Osteocyte (in vitro differentiated cells): ENCODE data around the gene ZNF239. TPM values are rescaled to one million over a fixed set of nuclear protein-coding genes. Genes with fewer than 3 reads are reported as not detected.
A peak's percentile ranks its signal among the peaks of the same experiment; 100 is the strongest.

Experiments
- DNase-seq: peaks from one replicate; pipeline ENCODE4 v3.0.0; 2021; ENCODE audit warnings: mixed read lengths; ENCODE audit not compliant: unreplicated experiment; ENCODE audit errors: extremely low spot score
- H3K27ac Mint-ChIP-seq: one replicate; pipeline ENCODE4 v1.8.0; 2021; ENCODE audit warnings: mild to moderate bottlenecking, mixed read lengths; ENCODE audit not compliant: unreplicated experiment
- H3K27me3 Mint-ChIP-seq: one replicate; pipeline ENCODE4 v1.8.0; 2021; ENCODE audit warnings: mixed read lengths; ENCODE audit not compliant: unreplicated experiment
- H3K36me3 Mint-ChIP-seq: one replicate; pipeline ENCODE4 v1.8.0; 2021; ENCODE audit warnings: mixed read lengths; ENCODE audit not compliant: unreplicated experiment
- H3K4me1 Mint-ChIP-seq: one replicate; pipeline ENCODE4 v1.8.0; 2021; ENCODE audit warnings: mixed read lengths; ENCODE audit not compliant: unreplicated experiment
- H3K4me3 Mint-ChIP-seq: one replicate; pipeline ENCODE4 v1.8.0; 2021; ENCODE audit warnings: mild to moderate bottlenecking, moderate library complexity, mixed read lengths; ENCODE audit not compliant: unreplicated experiment
- H3K9me3 Mint-ChIP-seq: one replicate; pipeline ENCODE4 v1.8.0; 2021; ENCODE audit warnings: mixed read lengths; ENCODE audit not compliant: unreplicated experiment
- total RNA-seq: library from RNA; stranded (reverse); gene quantifications from 2 replicates; pipeline ENCODE4 v1.2.1, GENCODE V29; 2021
- TF ChIP-seq, protein P1 (sequence below): fragments of 200-600 bp; sonication (generic); IDR thresholded peaks from 2 replicates; pipeline ENCODE4 v1.5.0; 2021; ENCODE audit warnings: antibody characterized with exemption, mild to moderate bottlenecking, moderate library complexity

The ZNF239 gene
- total RNA-seq, 1 donor from 2014 or later, result 3.7 TPM

DNA sequence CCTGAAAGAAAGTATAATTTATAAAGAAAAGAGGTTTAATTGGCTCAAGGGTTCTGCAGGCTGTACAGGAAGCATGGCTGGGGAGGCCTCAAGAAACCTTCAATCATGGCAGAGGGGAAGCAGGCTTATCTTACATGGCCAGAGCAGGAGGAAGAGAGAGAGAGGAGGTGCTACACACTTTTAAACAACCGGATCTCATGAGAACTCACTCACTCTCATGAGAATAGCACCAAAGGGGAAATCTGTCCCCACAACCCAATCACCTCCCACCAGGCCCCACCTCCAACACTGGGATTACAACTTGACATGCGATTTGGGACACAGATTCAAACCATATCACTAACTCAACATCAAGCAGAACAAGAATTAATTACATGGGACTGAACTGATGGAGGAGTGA, 24.9 kb upstream of the ZNF239 start:
- no peak overlapping the region for H3K4me3 Mint-ChIP-seq
- H3K27ac Mint-ChIP-seq, result no peak overlapping the region
- H3K36me3 Mint-ChIP-seq, result no peaks in the 10 kb centered on the region
- no peak for DNase-seq
- peaks cover 21% of the 10 kb centered on the region for H3K4me1 Mint-ChIP-seq
- TF ChIP-seq, protein P1, sequence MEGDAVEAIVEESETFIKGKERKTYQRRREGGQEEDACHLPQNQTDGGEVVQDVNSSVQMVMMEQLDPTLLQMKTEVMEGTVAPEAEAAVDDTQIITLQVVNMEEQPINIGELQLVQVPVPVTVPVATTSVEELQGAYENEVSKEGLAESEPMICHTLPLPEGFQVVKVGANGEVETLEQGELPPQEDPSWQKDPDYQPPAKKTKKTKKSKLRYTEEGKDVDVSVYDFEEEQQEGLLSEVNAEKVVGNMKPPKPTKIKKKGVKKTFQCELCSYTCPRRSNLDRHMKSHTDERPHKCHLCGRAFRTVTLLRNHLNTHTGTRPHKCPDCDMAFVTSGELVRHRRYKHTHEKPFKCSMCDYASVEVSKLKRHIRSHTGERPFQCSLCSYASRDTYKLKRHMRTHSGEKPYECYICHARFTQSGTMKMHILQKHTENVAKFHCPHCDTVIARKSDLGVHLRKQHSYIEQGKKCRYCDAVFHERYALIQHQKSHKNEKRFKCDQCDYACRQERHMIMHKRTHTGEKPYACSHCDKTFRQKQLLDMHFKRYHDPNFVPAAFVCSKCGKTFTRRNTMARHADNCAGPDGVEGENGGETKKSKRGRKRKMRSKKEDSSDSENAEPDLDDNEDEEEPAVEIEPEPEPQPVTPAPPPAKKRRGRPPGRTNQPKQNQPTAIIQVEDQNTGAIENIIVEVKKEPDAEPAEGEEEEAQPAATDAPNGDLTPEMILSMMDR, result no peak
- peaks cover 8% of the 10 kb centered on the region for H3K27me3 Mint-ChIP-seq
- H3K9me3 Mint-ChIP-seq, result no peaks in the 10 kb centered on the region

DNA sequence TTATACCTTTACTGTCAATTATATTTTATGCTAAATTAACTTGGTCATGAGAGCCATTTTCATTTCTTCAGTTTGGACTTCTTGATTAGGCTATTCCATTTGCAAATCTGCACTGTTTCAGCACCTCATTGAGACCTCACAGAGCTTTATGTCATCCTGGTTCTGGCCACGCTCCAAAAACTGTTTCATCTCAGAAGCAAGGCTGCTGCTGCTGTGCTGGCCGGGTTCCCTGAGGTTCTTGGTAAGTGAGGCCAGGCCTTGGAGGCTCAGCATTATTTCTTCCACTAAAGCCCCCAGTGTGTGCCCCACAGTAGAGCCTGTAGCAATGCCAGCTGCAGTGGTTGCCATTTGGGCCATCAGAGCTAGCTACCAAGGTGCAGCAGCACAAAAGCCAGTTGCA, 24.0 kb upstream of the ZNF239 start:
- peaks cover 21% of the 10 kb centered on the region for H3K4me1 Mint-ChIP-seq
- H3K27ac Mint-ChIP-seq, result no peak overlapping the region
- no peaks in the 10 kb centered on the region for H3K36me3 Mint-ChIP-seq
- DNase-seq, result peak; percentile 57
- H3K4me3 Mint-ChIP-seq, result no peak overlapping the region
- no peaks in the 10 kb centered on the region for H3K9me3 Mint-ChIP-seq
- peaks cover 3% of the 10 kb centered on the region for H3K27me3 Mint-ChIP-seq
- TF ChIP-seq, protein P1, result no peak

DNA sequence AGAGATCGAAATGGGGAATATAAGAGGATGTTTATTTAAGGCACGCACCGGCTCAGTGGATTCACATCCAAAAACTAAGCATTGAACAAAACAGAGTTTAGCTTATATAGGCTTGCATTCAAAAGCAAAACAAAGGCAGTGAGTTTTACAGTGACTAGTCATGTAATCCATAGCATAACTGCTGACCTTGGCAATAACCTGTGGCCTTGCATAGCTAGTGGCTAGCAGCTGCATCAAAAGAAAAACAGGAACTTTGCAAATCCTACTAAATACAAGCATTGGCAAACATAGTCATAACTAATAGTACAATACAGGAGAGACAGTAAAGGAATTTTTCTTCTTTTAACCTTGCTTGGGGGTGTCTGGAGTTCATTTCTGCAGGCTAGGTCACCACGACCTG, 22.1 kb upstream of the ZNF239 start:
- no peak overlapping the region for H3K27ac Mint-ChIP-seq
- no peaks in the 10 kb centered on the region for H3K36me3 Mint-ChIP-seq
- no peak for DNase-seq
- H3K27me3 Mint-ChIP-seq, result peaks cover 7% of the 10 kb centered on the region
- no peak overlapping the region for H3K4me3 Mint-ChIP-seq
- TF ChIP-seq, protein P1, result no peak
- peaks cover 21% of the 10 kb centered on the region for H3K4me1 Mint-ChIP-seq
- no peaks in the 10 kb centered on the region for H3K9me3 Mint-ChIP-seq

DNA sequence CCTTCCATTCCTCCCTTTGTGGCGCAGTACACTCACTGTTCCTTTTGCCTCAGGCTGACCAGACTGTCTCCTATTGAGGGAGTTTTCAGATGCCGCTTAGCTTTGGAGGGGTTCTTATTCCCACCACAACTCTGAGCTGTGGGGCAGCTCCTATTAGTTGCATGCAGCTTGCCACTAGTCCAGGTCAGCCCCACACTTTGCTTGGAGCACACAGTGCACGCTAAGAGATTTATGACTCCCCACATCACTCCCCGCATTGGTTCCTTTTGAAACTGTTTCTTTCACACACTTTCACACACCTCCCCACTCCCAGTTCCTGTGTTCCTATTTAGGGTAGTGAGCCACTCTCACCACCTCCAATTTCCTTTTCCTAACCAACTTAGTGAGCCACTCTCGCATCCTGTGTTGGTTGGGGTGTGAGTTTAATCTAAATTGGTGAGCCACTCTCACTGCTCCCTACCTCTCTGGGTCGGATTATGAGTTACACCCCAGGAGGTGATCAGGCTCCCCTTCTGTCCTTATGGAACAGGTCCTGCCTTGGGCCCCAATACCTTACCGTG, 21.4 kb upstream of the ZNF239 start:
- H3K27me3 Mint-ChIP-seq, result peaks cover 5% of the 10 kb centered on the region
- H3K27ac Mint-ChIP-seq, result no peak overlapping the region
- peaks cover 21% of the 10 kb centered on the region for H3K4me1 Mint-ChIP-seq
- H3K9me3 Mint-ChIP-seq, result no peaks in the 10 kb centered on the region
- TF ChIP-seq, protein P1, result no peak
- no peak overlapping the region for H3K4me3 Mint-ChIP-seq
- DNase-seq, result peak; percentile 42
- no peaks in the 10 kb centered on the region for H3K36me3 Mint-ChIP-seq

DNA sequence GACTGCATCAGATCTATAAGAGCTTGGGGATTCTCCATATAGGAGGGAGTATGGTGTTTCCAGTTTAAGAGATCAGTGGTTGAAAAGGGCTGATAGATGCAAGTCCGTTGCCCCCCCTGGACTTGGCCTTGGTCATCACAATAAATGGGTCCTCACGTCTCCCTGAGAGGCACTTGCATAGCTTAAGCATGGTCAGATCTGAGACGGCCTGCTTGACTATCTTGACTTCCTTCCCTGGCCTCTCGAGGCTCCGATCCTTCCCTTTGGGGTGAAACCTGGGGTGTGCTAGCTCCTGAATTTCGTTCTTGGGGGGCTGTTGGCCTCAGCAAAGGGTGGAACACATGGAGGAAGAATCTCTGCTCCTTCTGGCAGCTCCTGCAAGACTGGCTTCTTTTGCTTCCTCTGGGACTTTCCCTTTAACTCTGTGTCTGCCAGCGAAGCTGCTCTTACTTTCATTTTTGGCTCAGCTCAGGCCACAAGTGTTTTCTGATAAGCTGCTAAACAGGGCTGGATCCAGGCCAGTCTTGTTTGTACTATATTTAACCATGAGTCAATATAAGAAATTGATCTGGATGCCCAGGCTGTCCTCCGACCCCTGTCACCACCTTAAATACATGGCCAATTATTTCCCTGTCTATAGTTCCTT, 20.7 kb upstream of the ZNF239 start:
- TF ChIP-seq, protein P1, result no peak
- Mint-ChIP-seq H3K27ac (no peak overlapping the region), H3K36me3 (no peaks in the 10 kb centered on the region), H3K9me3 (peaks cover 2% of the 10 kb centered on the region), H3K4me1 (peaks cover 21% of the 10 kb centered on the region), H3K27me3 (peaks cover 5% of the 10 kb centered on the region), H3K4me3 (peak overlapping the region; percentile 15)
- DNase-seq, result peak; percentile 73
